SJSA1 (cell line): ENCODE data around the gene DCLRE1C. TPM values are rescaled to one million over a fixed set of nuclear protein-coding genes. Genes with fewer than 3 reads are reported as not detected.
"Not testable (repeated sequence)": the region's sequence is repeated elsewhere in the genome, so short reads cannot be mapped to it uniquely, and the experiment has no call there.

ENCODE experiments used
- DNase-seq, 2 experiments: peaks; one replicate each; pipeline ENCODE4 v3.0.0-alpha.2; 2015 to 2020; ENCODE audit warnings: low spot score in 2 of 2, low read depth in 1 of 2
- H3K27ac ChIP-seq: fragments of 250-450 bp; sonication (Bioruptor Pico); 2 replicates; pipeline ENCODE4 v1.5.1; 2020; ENCODE audit warnings: mild to moderate bottlenecking, moderate library complexity
- H3K27me3 ChIP-seq: fragments of 250-450 bp; sonication (Bioruptor Pico); replicated peaks from 2 replicates; pipeline ENCODE4 v1.5.1; 2020; ENCODE audit warnings: mild to moderate bottlenecking, moderate library complexity
- H3K36me3 ChIP-seq: fragments of 250-450 bp; sonication (Bioruptor Pico); 2 replicates; pipeline ENCODE4 v1.5.1; 2020; ENCODE audit warnings: mild to moderate bottlenecking
- H3K4me1 ChIP-seq: fragments of 250-450 bp; sonication (Bioruptor Pico); replicated peaks from 2 replicates; pipeline ENCODE4 v1.6.1; 2021; ENCODE audit warnings: mild to moderate bottlenecking
- H3K4me3 ChIP-seq: fragments of 250-450 bp; sonication (Bioruptor Pico); 2 replicates; pipeline ENCODE4 v1.5.1; 2020; ENCODE audit warnings: mild to moderate bottlenecking
- H3K9me3 ChIP-seq: fragments of 250-450 bp; sonication (Bioruptor Pico); replicated peaks from 2 replicates; pipeline ENCODE4 v1.5.1; 2020; ENCODE audit warnings: mild to moderate bottlenecking
- total RNA-seq: library from RNA; depleted of rRNA; stranded (reverse); fragments of >200 nt; shearing (Covaris generic); gene quantifications from 2 replicates; pipeline ENCODE4 v1.2.3, GENCODE V29; 2014

Gene DCLRE1C
- total RNA-seq, 1 experiment from 2014 or later: 17.2 TPM

DNA sequence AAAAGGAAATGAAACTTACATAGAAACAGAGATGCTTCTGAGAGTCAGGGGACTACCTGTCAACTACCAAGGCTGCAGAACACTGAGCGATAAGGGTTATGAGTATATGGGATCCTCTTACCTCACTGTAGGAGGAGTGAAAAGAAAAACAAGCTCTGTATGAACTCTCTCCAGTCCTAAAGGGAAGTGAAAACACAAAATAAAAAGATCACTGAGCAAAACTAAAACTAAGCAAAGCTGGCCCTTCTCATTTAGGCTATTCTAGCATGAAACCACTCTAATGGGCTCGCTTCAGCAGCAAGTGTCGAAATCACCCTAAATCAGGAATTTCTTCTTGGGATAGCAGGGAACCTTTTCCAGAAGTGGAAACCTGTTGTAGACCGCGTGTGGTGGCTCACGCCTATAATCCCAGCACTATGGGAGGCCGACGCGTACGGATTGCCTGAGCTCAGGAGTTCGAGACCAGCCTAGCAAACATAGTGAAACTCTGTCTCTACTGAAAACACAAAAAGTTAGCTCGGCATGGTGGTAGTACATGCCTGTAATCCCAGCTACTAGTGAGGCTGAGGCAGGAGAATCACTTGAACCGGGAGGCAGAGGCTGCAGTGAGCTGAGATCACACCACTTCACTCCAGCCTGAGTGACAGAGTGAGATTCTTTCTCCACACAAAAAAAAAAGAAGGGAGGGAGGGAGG lies 27.0 kb downstream of the DCLRE1C start:
- H3K36me3 ChIP-seq: peaks cover 76% of the 10 kb centered on the region

DNA sequence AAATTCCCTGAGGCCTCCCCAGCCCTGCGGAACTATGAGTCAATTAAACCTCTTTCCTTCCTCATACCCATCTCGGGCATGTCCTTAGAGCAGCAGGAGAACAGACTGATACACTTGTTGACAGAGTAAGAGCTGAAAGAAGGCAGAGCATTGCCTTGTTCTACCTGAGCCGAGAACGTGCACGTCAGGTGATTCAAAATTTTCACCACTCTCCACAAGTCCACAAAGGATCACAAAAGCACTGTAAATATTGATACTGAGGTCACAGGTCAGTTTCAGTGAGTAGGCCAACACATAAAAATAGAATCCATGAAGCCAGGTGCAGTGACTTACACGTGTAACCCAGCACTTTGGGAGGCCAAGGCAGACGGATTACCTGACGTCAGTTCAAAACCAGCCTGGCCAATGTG lies 27.8 kb downstream of the DCLRE1C start:
- Histone ChIP-seq H3K36me3 (peaks cover 76% of the 10 kb centered on the region), H3K4me1 (no peaks in the 10 kb centered on the region), H3K27ac (no peak overlapping the region), H3K27me3 (no peaks in the 10 kb centered on the region), H3K9me3 (0 out of 2 replicates have a peak, but pooled peaks cover 3% of the 10 kb centered on the region), H3K4me3 (no peak overlapping the region)
- DNase-seq: no peak

More for the DNA sequence above, 27.0 kb downstream of the DCLRE1C start:
- no peak overlapping the region for H3K27ac ChIP-seq
- H3K4me3 ChIP-seq: no peak overlapping the region
- H3K4me1 ChIP-seq: no peaks in the 10 kb centered on the region
- H3K9me3 ChIP-seq: 0 out of 2 replicates have a peak, but pooled peaks cover 3% of the 10 kb centered on the region
- DNase-seq: no peak
- H3K27me3 ChIP-seq: no peaks in the 10 kb centered on the region

DNA sequence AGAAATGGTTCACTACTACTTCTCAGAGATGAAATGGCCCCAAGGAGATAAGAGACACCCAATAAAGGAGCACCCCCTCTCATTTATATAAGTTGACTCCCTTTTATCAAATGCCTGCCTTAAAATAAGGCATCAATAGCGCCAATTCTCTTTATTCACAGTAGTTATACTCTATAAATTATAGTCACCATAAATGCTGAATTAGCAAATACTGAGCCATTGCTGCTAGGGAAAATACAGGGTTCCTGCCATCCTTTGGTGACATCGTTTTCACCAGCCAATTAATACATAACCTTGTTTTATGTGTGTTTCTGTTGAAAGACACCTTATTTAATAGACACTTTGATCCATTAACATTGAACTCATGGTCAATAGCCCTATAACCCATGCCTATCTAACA lies 28.6 kb downstream of the DCLRE1C start:
- H3K9me3 ChIP-seq: 0 out of 2 replicates have a peak, but pooled peaks cover 3% of the 10 kb centered on the region

DNA sequence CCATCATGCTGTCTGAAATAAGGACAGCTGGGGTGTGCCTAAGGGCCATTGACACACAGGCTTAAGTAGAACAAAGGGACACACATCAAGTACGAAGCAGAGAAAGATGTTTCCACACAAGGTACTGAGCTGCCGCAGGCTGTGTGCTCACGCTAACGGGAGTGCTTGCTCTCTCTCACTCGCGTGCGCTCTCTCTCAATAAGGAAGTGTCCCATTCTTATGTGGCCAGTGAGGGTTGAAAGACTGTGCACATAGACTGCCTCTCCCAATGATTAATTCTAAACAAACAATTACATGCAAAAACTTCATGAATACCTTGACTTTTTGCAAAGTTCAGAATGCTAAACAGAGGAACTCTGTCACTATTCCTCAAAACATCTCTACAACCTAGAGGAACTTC lies 29.9 kb downstream of the DCLRE1C start:
- Histone ChIP-seq H3K27me3 (no peaks in the 10 kb centered on the region), H3K27ac (no peak overlapping the region), H3K4me3 (no peak overlapping the region), H3K36me3 (peaks cover 82% of the 10 kb centered on the region), H3K9me3 (0 out of 2 replicates have a peak, but pooled peaks cover 3% of the 10 kb centered on the region), H3K4me1 (no peaks in the 10 kb centered on the region)
- no peak for DNase-seq

More for the DNA sequence above, 28.6 kb downstream of the DCLRE1C start:
- Histone ChIP-seq H3K27ac (no peak overlapping the region), H3K4me3 (no peak overlapping the region), H3K4me1 (no peaks in the 10 kb centered on the region), H3K27me3 (no peaks in the 10 kb centered on the region), H3K36me3 (peaks cover 74% of the 10 kb centered on the region)
- DNase-seq: no peak

DNA sequence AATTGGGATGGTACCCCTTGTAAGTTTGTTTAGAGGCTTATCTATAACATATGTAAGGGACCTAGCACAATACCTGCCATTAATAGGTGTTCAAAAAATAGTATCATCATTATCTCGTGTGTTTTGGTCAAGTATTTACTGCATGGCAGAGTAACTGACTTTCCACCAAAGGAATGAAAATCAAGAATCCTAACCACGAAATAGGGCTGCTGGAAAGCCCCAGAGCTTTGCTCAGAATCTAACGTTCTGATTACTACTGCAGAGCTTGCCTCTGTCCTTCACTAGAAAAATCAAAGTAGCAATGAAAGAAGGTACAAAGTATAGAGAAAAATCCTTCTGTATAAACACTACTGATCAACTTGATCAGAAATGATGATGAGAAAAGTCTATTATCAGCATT lies 34.9 kb downstream of the DCLRE1C start:
- H3K27me3 ChIP-seq: no peaks in the 10 kb centered on the region
- 0 out of 2 replicates have a peak, but pooled peaks cover 8% of the 10 kb centered on the region for H3K9me3 ChIP-seq
- H3K4me3 ChIP-seq: no peak overlapping the region
- no peak for DNase-seq
- H3K36me3 ChIP-seq: peaks cover 90% of the 10 kb centered on the region
- no peaks in the 10 kb centered on the region for H3K4me1 ChIP-seq
- H3K27ac ChIP-seq: no peak overlapping the region

DNA sequence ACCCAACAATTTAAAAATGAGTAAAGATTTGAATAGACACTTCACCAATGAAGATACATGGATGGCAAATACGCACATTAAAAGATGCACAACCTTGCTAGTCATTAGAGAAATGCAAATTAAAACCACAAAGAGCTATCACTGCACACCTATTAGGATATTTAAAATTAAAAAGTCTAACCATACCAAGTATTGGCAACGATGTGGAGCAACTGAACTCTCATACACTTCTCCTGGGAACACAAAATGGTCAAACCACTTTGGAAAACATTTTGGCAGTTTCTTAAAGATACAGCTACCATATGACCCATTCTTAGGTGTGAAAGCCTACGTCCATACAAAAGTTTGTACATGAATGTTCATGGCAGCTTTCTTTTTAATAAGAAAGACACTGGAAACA lies 36.1 kb downstream of the DCLRE1C start:
- H3K27ac ChIP-seq: no peak overlapping the region
- H3K4me1 ChIP-seq: no peaks in the 10 kb centered on the region
- peaks cover 90% of the 10 kb centered on the region for H3K36me3 ChIP-seq
- H3K4me3 ChIP-seq: no peak overlapping the region
- DNase-seq: no peak
- H3K9me3 ChIP-seq: 0 out of 2 replicates have a peak, but pooled peaks cover 8% of the 10 kb centered on the region
- H3K27me3 ChIP-seq: no peaks in the 10 kb centered on the region

DNA sequence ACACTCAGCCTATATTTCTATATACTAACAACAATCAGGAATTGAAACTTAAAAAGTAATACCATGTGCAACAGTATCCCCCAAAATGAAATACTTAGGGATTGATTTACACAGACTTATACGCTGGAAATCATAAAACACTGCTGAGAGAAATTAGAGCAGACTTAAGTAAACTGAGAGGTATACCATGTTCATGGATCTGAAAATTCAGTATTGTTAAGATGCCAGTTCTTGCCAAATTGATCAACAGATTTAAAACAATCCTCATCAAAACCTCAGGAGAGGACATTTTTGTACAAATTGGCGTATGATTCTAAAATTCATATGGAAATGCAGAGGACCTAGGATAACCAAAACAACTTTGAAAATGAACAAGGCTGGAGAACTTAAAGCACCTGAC lies 37.3 kb downstream of the DCLRE1C start:
- Histone ChIP-seq H3K9me3 (0 out of 2 replicates have a peak, but pooled peaks cover 8% of the 10 kb centered on the region), H3K36me3 (peaks cover 87% of the 10 kb centered on the region), H3K27me3 (no peaks in the 10 kb centered on the region), H3K27ac (no peak overlapping the region), H3K4me3 (no peak overlapping the region), H3K4me1 (no peaks in the 10 kb centered on the region)
- DNase-seq: no peak

DNA sequence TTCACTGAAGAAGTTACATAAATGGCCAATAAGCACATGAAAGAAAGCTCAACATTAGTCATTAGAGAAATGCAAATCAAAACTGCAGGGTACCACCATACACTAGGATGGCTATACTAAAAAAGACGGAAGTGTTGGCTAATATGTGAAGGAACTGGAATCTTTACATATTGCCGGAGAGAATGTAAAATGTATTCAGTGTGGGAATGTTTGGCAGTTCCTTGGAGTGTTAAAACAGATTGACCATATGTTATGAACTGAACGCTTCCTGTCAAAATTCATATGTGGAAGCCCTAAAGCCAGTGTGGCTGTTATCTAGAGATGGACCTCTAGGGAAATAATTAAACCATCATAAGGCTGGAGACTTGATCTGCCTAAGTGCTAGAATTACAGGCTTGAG lies 42.1 kb downstream of the DCLRE1C start:
- no peak for DNase-seq
- no peaks in the 10 kb centered on the region for H3K27me3 ChIP-seq
- H3K9me3 ChIP-seq: no peaks in the 10 kb centered on the region
- no peaks in the 10 kb centered on the region for H3K4me1 ChIP-seq
- H3K4me3 ChIP-seq: no peak overlapping the region
- H3K36me3 ChIP-seq: peaks cover 87% of the 10 kb centered on the region
- no peak overlapping the region for H3K27ac ChIP-seq

DNA sequence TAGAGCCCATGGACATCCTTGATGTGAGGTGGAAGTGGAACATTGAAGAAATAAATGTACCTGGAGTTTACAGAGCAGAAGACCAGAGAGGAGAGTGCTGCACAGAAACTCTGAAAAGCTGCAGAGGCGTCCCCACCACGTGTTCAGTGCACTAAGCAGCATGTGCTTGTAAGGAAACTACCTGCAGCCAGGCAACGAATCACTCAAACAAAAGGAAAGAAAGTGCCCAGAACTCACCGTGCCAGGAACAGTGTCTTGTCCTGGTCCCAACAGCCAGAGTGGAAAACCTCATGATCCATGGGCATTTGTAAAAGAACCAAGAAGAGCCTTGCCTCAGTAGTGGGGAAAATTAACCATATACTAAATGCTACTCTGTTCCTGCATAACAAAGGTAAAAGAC lies 42.9 kb downstream of the DCLRE1C start:
- peaks cover 87% of the 10 kb centered on the region for H3K36me3 ChIP-seq
- H3K9me3 ChIP-seq: no peaks in the 10 kb centered on the region
- DNase-seq: no peak

DNA sequence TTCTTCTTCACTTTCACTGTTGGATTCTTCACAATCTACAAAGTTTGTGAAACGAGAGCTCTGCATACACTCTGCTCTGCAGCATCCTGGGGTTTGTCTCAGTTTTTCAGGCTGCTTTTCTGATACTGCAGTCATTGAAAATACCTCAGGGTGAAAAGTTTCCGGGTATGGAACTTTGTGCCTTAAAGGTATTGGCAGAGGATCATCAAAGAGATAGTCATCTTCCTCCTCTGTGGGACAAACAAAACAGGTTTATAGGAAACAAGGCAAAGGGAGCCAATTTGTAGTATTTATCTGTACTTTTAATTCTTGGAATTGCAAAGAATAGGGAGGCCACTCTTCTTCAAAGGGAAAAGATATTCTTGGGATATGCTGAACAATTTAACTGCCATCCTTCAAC lies 44.8 kb downstream of the DCLRE1C start:
- Histone ChIP-seq H3K36me3 (peaks cover 86% of the 10 kb centered on the region), H3K27ac (no peak overlapping the region), H3K4me1 (no peaks in the 10 kb centered on the region), H3K4me3 (no peak overlapping the region), H3K9me3 (no peaks in the 10 kb centered on the region), H3K27me3 (no peaks in the 10 kb centered on the region)
- no peak for DNase-seq

More for the DNA sequence above, 42.9 kb downstream of the DCLRE1C start:
- H3K4me1 ChIP-seq: no peaks in the 10 kb centered on the region
- H3K27me3 ChIP-seq: no peaks in the 10 kb centered on the region
- no peak overlapping the region for H3K27ac ChIP-seq
- H3K4me3 ChIP-seq: no peak overlapping the region

DNA sequence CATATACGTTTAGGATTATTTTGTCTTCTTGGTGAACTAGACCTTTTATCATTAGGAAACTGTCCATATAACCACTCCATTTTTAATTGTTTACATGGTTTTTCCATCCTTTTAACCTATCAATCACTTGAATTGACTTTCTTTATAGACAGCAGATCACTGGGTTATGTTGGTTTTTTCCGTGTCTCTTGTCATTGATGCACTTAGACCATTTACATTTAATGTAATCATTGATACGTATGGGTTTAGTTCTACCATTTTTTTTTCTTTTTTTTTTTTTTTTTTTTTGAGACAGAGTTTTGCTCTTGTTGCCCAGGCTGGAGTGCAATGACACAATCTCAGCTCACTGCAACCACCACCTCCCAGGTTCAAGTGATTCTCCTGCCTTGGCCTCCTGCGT lies 46.3 kb downstream of the DCLRE1C start:
- not testable (repeated sequence) for H3K4me3 ChIP-seq, H3K4me1 ChIP-seq, H3K27ac ChIP-seq, DNase-seq, H3K27me3 ChIP-seq, H3K9me3 ChIP-seq
- peaks cover 84% of the 10 kb centered on the region for H3K36me3 ChIP-seq

DNA sequence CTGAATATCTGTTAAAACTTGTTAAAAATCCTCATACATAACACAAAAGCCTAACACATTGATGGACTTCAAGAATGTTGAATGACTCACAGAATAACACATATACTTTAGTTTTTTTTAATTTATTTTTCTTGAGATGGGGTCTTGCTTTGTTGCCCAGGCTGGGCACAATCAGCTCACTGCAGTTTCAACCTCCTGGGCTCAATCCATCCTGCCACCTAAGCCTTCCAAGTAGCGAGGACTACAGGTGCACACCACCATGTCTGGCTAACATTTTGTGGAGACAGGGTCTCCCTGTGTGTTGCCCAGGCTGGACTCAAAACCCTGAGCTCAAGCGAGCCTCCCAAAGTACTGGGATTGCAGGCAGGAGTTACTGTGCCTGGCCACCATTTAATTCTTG lies 47.1 kb downstream of the DCLRE1C start:
- H3K4me3 ChIP-seq: no peak overlapping the region
- peaks cover 85% of the 10 kb centered on the region for H3K36me3 ChIP-seq
- DNase-seq: no peak
- H3K9me3 ChIP-seq: no peaks in the 10 kb centered on the region
- no peaks in the 10 kb centered on the region for H3K4me1 ChIP-seq
- no peak overlapping the region for H3K27ac ChIP-seq
- H3K27me3 ChIP-seq: no peaks in the 10 kb centered on the region

DNA sequence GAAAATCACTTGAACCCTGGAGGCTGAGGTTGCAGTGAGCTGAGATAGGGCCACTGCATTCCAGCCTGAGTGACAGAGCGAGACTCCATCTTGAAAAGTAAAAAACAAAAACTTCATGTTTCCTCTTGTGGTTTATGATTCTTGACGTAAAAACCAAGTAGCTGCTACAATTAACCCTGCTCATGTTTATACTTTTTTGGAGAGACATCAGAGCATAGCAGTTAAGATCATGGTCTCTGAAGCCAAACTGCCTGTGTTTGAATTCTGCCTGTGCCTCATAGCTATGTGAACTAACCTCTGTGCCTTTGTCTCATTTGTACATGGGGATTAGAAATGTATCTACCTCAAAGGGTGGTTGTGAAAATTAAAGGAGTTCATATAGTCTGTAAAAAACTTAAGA lies 48.0 kb downstream of the DCLRE1C start:
- Histone ChIP-seq H3K4me1 (no peaks in the 10 kb centered on the region), H3K27me3 (no peaks in the 10 kb centered on the region), H3K9me3 (no peaks in the 10 kb centered on the region), H3K27ac (no peak overlapping the region), H3K36me3 (peaks cover 80% of the 10 kb centered on the region), H3K4me3 (no peak overlapping the region)
- no peak for DNase-seq

DNA sequence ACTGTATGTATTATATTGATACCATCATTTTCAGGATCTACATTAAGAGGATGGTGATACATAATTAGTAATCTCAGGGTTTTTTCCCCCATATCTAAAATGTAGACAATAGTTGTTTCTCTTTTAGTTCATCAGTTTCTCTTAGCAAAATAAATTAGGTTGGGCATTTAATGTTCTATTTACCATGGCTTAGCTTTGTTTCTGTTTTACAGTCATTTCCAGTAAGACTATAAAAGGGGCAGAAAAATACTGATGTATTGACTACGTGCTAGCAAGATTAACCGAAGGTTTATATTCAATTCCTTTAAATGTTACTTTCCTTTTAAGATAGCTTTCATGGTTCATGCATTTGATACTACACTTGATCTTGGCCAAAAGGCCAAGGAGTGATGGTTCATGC lies 49.0 kb downstream of the DCLRE1C start:
- Histone ChIP-seq H3K27me3 (no peaks in the 10 kb centered on the region), H3K27ac (no peak overlapping the region), H3K4me3 (no peak overlapping the region), H3K36me3 (peaks cover 76% of the 10 kb centered on the region), H3K9me3 (no peaks in the 10 kb centered on the region), H3K4me1 (no peaks in the 10 kb centered on the region)
- DNase-seq: no peak

DNA sequence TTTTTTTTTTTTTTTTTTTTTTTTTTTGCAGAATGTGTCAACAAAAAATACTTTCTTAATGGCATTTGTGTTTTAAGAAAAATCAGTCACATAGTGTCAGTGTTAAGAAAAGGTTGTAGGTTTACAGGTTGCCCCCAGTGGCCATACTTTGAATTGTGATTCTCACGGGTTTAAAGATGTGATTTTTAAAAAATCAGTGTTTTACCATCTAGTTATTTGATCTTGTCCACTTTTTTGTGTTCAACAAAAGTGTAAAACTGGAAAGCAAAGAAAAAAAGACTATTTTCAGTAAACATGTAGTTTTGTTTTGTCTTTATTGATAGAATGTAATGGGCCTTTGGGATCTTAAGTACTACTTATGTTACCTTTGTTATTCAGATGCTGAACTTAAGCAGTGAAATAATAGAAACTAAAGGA lies 49.6 kb downstream of the DCLRE1C start:
- no peaks in the 10 kb centered on the region for H3K27me3 ChIP-seq
- H3K4me3 ChIP-seq: no peak overlapping the region
- no peak overlapping the region for H3K27ac ChIP-seq
- no peaks in the 10 kb centered on the region for H3K4me1 ChIP-seq
- no peaks in the 10 kb centered on the region for H3K9me3 ChIP-seq
- peak in 1 of 2 experiments; percentile 18 for DNase-seq
- peaks cover 76% of the 10 kb centered on the region for H3K36me3 ChIP-seq
